Smooth muscle cell of the brain vasculature (primary cell): ENCODE data around the gene LINGO3.
"Not testable (repeated sequence)": the region's sequence is repeated elsewhere in the genome, so short reads cannot be mapped to it uniquely, and the experiment has no call there.

Source experiments
- DNase-seq: peaks from one replicate; pipeline ENCODE4 v3.0.0-alpha.2; 2012; ENCODE audit warnings: low read depth, low spot score

The LINGO3 gene, protein sequence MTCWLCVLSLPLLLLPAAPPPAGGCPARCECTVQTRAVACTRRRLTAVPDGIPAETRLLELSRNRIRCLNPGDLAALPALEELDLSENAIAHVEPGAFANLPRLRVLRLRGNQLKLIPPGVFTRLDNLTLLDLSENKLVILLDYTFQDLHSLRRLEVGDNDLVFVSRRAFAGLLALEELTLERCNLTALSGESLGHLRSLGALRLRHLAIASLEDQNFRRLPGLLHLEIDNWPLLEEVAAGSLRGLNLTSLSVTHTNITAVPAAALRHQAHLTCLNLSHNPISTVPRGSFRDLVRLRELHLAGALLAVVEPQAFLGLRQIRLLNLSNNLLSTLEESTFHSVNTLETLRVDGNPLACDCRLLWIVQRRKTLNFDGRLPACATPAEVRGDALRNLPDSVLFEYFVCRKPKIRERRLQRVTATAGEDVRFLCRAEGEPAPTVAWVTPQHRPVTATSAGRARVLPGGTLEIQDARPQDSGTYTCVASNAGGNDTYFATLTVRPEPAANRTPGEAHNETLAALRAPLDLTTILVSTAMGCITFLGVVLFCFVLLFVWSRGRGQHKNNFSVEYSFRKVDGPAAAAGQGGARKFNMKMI

GRCh38 chr19:2308114-2308556 is at the start of gene LINGO3:
TSS of gene LINGO3 (minus strand) at chr19:2308154. CDS start at chr19:2291776, 16,378 bp downstream.
- DNase-seq, result no peak

DNA sequence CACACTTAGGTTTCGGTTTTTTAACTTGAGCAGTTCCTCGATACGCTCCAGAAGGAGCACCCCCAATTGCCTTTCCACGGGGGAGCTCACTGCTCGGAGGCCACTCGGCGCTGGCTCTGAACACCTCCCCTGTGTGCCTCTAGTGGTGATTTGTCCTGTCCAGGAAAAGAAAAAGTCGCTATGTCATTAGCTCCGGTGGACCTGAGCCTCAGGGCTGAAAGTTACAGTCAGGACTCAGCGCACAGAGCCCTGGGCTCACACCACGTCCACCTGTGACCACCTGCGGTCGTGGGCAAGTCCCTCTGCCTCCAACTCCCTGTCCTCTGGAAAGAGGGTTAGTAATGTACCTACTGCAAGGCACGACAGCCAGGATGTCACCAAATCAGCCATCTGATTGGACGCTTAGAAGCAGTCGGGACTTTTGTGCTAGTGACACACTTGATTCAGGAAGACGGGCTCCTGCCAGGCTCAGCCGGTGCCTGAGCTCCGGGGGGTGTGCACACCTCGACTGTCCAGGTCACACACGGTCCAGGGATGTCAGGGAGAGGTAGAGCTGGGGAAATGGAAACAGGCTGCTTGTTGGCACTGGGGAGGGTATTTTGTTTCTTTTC is 48.2 kb upstream of the LINGO3 start:
- no peak for DNase-seq

DNA sequence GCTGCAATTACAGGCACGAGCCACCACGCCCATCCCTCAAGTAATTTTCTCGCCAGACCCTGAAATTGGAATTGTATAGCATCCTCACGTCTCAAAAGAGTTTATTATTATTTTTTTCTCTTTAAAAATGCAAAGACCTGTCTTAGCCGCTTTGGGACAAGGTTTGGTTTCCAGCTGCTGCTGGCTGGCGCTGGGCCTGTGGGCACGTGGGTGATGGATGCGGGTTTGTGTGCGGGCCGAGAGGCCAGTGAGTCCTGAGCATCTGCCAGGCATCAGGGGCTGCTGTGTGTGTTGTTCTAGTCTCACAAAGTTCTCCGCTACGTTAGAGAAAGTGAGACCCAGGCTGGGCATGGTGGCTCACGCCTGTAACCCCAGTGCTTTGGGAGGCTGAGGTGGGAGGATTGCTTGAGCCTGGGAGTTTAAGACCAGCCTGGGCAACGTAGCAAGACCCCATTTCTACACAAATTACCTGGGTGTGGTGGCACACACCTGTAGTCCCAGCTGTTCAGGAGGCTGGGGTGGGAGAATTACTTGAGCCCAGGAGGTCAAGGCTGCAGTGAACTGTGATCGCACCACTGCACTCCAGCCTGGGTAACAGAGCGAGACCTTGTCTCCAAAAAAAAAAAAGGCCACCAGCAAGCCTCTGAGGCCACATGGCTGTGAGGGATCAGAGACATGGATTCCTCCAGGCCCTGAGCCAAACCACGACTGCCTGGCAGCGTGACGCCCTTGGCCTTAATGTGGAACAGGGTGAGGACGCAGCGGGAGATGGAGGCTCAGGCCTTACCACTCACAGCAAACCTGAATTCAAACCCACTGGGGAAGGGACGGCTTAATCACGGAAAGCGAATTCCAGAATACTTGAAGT is 47.4 kb upstream of the LINGO3 start:
- no peak for DNase-seq

DNA sequence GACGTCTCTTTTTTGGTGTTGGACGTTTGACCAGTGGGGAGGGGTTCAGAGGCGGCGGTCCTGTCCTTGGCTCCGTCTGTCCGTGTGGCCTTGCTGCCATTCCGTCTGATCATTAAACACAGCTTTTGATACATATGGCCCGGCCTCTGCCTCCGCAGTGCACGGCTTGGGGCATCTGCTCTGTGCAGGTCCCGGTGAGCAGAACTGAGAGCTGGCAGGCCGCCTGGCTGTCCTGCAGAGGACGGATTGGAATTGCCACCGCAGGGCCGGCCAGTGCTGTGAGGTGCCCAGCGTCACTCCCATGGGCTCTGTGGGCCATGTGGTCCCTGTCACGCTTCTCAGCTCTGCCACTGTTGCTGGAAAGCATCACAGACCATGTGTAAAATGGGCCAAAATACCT is 46.7 kb upstream of the LINGO3 start:
- DNase-seq, result no peak

DNA sequence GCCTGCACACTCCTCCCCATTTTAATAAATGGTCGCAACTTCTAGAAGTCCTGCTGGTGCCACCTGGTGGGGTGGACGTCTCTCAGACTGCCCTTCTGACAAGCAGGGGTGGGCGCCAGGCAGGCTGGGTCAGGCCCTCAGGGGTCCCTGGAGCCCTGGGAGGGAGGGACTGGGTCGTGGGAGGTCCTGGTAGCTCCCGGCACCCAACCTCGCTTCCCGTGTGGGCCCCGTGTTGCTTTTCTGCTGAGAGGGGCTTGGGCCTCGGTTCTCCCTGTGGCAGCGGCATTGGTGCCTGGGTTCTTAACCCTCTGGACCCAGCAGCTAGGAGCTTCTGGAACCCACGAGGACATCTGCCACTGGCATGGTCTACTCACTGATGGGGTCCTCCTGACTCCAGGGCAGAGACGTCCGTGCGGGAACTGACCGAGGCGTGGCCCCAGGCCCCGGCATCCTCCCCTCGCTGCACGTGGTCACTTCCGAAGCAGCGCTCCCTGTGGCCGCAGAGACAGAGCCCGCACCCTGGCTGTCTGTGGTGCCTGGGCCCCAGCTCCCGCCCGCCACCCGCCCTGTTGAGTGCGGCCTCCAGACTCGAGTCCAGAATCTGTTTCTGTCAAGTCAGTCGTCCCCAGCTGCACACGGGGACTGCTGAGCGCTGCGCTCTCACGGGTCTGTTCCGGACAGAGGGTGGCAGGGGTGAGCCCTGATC is 46.1 kb upstream of the LINGO3 start:
- DNase-seq, result no peak

DNA sequence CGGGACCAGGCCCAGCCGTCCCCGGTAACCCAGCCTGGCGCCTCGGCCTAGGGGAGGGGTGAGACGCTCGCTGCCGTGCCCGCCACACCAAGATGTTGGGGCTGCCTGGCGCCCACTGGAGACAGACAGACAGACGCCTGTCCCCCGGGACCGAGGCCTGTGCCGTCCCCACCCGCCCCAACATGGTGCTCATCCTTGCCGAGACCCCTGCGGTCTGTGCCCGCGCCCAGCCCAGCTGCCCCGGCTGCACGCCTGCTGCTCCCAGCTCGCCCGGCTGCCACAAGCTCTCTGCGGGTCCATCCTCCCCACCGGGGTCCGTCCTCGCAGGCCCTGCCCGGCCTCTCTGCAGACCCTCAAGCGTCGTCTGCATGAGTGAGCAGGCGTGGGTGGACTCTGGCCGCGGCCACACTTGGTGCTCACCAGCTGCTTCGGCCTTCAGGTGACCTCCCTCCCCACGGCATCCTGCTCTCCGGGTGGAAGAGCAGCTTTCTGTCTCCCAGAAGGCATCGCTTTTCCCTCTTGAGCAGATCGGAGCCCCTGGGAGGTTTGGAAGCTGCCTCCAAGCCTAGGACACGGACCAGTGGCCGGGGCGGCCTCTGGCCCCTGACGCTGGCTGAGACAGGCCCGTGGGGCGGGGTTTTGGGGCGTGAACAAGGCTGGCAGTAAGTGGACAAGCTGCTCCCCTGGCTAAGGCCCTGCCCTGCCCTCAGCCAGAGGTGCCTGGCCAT is 45.4 kb upstream of the LINGO3 start:
- no peak for DNase-seq

GRCh38 chr19:2352121-2352520 is 44.2 kb upstream of the LINGO3 start:
- no peak for DNase-seq

- no peak for DNase-seq
Measured at GRCh38 chr19:2351591-2351990, 43.6 kb upstream of the LINGO3 start.

DNA sequence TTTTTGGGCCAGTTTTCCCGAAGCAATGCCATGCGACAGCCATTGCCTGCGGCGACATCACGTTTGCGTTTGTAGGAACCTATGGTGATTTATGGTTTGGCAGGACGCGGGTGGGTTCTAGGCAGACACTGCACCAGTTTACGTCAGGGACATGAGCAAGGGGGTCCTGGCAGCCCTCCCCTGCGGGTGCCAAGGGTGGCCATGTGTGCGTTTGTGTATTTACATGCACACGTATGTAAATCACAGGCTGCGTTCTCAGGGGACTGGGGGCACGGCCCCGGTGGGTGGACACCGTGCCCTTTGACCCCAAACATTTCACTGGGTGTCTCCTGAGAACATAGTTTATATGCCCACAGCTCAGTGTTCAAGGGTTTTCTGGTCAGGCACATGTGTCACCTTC is 42.7 kb upstream of the LINGO3 start:
- no peak for DNase-seq

- not testable (repeated sequence) for DNase-seq
Measured at GRCh38 chr19:2349818-2350217, 41.9 kb upstream of the LINGO3 start.

GRCh38 chr19:2345794-2346663 is 38.1 kb upstream of the LINGO3 start:
- no peak for DNase-seq

DNA sequence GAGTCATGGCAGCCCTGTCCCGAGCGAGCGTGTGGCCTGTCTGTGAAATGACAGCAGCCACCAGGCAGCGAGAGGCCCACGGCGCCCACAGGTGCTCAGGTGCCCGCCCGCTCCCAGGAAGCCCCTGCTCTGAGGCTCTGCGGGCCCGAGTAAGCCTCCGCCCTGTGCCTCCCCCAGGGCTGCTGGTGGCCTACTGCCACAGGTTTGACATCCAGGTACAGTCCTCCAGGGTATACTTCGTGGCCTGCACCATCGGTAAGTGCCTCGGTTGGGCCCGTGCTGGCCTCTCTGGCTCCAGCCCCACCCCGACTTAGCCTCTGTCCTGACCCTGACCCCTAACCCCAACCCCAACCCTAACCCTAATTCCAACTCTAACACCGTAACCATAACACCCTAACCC is 37.1 kb upstream of the LINGO3 start:
- DNase-seq, result no peak

GRCh38 chr19:2344381-2344870 is 36.5 kb upstream of the LINGO3 start:
- DNase-seq, result no peak

DNA sequence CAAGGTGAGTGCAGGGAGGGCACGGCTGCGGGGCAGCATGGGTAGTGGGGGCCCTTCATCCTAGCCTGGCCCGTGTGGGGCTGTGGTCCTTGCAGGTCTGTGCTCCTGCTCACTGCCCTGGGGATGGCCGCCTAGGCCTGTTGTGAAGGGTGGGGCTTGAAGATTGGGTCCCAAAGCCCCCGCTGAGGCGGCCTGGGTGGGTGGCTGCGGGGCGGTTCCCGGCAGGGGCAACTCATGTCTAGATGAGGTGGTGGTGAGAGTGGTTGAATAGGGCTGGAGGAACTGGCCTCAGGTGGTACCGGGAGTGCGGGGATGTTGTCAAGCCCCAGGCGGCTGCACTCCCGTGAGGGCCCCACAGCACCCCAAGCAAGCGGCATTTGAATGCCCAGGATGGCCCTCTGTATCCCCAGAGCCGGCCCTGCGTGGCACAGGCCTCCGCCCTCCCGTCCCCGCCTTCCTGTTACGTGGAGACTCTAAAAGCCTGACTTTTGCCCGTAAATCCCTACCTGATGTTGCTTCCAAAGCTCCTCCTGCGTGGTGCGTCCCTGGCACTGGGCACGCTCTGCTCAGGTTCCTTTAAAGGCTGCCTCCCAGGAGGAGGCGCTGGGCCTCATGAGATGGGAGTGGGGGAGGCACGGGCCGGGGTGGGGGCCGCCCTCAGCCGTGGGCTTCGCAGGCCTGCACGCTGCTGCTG is 35.5 kb upstream of the LINGO3 start:
- no peak for DNase-seq

DNA sequence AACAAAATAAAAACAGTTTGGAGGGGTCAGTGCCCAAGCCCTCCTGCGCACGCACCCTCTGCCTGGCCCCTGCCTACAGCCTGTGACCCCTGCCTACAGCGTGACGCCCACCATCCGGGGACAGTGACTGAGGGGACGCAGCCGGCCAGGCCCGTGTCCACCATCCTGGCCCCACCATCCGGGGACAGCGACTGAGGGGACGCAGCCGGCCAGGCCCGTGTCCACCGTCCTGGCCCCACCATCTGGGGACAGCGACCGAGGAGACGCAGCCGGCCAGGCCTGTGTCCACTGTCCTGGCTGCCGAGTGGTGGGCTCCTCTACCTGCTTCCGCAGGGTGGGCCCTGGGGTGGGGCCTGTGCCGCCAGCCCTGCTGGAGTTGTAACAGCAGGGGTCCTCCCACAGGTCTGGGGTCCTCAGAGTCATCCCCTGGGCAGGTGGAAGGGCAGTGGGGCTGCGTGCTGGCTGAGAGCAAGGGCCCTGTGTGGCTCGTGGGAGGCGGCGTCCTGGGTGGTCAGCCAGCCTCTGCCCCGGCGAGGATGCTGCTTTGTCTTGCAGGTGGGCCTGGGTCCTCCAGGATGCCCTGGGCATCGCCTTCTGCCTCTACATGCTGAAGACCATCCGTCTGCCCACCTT is 34.8 kb upstream of the LINGO3 start:
- no peak for DNase-seq

DNA sequence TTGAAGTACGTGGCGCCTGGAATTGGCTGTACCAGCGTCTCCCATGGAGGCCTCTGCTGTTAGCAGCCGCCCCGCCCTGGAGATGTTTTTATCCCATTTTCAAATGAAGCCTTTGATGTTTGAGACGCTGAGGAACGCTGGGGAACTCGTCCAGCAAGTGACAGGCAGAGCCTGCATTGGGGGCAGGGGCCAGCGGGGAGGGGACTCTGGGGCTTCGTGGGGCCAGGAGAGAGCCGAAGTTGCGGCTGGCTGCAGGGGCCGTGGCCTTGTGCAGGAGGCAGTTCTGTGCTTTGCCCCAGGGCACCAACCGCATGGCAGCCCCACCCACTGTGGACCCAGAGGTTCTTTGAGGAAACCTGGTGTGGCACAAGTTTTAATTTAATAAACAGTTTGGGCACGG is 34.0 kb upstream of the LINGO3 start:
- DNase-seq, result no peak

DNA sequence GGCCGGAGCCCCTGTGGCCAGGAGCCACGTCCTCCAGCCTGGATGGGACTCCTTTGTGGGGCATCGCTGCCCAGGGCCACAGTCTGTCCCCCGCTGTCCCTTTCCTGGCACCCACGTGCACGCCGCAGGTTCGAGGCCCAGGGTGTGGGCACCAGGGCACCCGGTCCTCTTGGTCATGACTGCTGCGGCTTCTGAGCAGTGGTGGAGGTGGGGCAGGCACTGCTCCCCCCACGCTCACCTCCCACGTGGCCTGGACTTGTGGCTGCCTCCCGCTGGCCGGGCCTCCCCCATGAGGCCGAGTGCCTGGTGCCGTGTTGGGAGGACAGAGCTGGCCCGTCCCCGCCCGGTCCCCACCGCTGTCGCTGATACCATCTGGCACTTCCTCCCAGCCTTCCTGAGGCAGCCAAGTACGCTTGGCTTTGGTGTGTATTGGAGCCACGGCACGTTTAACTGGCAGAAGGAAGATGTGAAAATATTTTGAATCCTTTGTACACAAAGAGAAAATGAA is 33.3 kb upstream of the LINGO3 start:
- no peak for DNase-seq
